ENCODE data around the gene MAPK13.
"Not testable (repeated sequence)": the region's sequence is repeated elsewhere in the genome, so short reads cannot be mapped to it uniquely, and the experiment has no call there.

Gene MAPK13

DNA sequence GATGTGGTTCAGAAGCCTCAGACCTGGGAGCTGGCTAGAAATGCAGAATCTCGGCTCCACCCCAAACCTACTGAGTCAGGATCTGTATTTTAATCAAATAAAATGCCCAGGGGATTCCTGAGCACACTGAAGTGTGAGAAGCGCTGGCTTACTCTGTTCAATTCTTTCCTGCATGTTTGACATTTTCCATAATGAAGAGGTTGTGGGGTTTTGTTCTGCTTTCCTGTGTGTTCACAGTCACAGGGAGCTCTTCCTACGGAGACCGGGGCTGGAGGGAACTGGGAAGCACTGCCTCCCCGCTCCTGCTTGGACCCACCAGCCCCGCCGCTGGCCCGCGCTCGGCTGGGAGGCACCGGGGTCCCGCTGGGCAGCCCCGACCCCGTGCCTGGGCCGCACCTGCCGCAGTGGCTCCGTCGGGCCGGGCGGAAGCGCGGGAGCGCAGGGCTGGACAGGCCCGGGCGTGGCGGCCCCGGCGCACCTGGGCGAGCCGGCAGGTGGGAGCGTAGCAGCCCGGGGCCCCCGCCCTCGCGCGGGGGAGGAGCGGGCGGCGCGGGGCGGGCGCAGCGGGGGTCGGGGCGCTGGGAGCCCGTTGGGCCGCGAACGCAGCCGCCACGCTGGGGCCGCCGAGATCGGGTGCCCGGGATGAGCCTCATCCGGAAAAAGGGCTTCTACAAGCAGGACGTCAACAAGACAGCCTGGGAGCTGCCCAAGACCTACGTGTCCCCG is at the start of gene MAPK13:
Gene MAPK13, plus strand, starts transcription at position 573 of the 726 bp plus-strand sequence. Its CDS starts 70 bp downstream, at position 643.
- peak; percentile 36 for DNase-seq (ENCODE audit: low spot score)

- no peak for DNase-seq (ENCODE audit: low spot score)
Observed at GRCh38 chr6:36082318-36082717, 48.0 kb upstream of the MAPK13 start.

- no peak for DNase-seq (ENCODE audit: low spot score)
Observed at GRCh38 chr6:36083446-36083845, 46.9 kb upstream of the MAPK13 start.

DNA sequence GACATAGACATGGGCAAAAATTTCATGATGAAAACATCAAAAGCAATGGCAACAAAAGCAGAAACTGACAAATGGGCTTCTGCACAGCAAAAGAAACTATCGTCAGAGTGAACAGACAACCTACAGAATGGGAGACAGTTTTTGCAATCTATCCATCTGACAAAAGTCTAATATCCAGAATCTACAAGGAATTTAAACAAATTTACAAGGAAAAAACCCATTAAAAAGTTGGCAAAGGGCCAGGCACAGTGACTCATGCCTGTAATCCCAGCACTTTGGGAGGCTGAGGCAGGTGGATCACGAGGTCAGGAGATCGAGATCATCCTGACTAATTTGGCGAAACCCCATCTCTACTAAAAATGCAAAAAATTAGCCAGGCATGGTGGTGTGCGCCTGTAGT is 42.1 kb upstream of the MAPK13 start:
- not testable (repeated sequence) for DNase-seq (ENCODE audit: low spot score)

DNA sequence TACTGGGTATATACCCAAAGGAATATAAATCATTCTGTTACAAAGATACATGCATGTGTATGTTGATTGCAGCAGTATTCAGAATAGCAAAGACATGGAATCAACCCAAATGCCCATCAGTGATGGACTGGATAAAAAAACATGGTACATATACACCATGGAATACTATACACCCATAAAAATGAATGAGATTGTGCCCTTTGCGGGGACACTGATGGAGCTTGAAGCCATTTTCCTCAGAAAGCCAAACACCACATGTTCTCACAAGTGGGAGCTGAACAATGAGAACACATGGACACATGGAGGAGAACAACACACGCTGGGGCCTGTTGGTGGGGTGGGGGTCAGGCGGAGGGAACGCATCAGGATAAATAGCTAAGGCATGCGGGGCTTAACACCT is 41.3 kb upstream of the MAPK13 start:
- no peak for DNase-seq (ENCODE audit: low spot score)

DNA sequence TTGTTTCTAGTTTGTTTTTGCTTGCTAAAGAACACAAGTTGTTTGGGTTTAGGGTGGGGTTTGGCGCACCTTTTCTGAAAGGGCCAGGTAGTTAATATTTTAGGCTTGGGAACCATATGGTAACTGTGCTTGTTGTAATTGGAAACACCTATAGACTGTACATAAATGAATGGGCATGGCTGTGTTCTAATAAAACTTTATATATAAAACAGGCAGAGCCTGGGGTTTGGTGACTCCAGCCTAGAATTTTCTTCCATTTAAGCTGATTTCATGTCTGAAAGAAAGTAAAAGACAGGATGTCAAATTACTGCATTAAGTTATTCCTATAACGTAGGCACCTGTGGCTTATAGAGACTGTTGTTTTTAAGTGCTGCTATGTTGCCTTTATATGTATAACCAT is 36.1 kb upstream of the MAPK13 start:
- no peak for DNase-seq (ENCODE audit: low spot score)

GRCh38 chr6:36094753-36095496 is 35.4 kb upstream of the MAPK13 start:
- peak; percentile 27 for DNase-seq (ENCODE audit: low spot score)

DNA sequence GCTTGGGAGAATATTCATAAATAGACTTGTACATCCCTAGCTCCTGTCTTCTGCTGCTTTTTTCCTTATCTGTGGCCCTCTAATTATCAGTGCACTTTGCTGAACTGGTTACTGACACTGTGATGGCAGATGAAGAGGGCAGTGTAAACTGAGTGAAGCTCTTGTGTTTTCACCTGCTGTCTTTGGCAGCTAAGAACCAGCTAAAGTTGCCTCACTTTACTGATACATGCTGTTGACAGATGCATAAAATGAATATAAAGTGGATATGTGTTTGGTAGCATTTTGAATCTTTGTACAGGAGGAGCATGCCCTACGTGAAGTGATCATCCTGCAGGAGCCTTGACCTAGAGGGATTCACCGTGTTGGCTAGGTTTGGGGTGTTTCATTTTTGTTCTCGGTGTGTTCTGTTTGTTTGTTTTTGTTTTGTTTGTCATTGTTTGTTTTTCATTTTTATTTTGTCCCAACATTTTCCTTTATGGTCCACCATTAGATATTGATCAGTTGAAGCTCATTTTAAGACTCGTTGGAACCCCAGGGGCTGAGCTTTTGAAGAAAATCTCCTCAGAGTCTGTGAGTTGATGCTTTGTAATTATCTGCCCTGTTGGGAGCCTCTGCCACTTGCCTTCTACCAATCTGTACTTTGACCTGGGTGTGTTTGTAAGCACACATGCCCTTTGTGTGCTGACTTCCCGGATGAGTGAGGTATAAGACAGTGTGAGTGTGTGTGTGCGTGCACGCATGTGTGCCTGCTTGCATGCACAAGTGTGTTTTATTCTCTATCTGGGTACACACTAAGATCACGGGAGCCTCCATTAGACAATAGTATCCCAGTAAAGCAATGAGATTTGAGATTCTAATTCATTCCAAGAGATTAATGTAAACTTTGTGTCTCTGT is 34.6 kb upstream of the MAPK13 start:
- peak; percentile 24 for DNase-seq (ENCODE audit: low spot score)

- no peak for DNase-seq (ENCODE audit: low spot score)
Observed at GRCh38 chr6:36098253-36098919, 31.9 kb upstream of the MAPK13 start.

DNA sequence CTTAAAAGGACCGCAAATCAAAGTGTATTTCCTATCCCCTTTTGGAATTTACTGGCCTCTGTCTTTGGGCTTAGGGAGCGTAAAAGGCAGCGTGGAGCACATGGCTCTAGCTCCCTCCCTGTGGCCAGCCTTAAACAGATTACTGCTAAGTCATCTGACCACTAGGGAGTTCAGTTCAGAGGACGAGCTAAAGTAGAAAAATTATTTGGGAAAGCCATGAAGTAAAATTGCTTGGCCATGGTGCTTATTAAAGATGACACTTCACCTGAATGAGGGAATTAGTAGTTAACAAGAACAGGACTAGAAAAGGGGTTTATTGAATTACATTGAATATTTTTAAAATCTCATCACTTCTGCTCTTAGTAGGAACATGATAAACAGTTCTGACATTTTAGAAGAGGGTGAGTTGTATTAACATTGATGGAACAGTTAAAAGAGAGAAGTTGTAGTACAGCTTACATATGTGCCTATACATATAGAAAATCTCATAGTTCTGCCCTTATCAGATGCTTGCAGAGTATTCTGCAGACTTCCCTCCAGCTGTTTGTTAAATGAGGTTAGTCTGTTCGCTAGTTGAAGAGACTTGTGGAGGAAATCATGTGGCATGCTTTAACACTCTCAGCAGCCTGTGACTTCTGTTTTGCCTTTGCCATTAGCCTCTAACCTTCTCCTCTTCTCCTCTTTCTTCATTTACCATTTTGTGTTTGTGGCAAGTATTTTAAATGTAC is 31.2 kb upstream of the MAPK13 start:
- DNase-seq (ENCODE audit: low spot score) = no peak

GRCh38 chr6:36099869-36100483 is 30.3 kb upstream of the MAPK13 start:
- DNase-seq (ENCODE audit: low spot score) = no peak

- DNase-seq (ENCODE audit: low spot score) = no peak
Observed at GRCh38 chr6:36101691-36102090, 28.6 kb upstream of the MAPK13 start.

DNA sequence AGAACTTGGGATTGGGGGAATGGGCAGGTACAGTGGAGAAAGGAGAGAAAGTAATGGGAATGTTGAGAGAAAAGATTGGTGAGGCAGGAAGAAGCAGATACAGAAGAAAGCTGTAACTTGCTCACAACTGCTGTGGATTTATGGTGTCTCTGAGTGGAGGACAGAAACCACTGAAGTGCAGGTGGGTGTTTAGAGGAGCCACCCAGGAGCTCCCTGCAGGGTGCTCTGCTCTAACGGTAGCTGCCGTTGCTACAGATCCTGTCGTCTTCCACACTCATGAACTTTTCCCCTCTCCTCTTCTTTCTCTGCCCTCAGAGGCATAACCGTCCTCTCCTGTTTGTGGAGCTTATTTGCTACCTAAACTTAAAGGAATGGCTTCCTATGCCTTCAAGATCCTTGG is 27.5 kb upstream of the MAPK13 start:
- no peak for DNase-seq (ENCODE audit: low spot score)

DNA sequence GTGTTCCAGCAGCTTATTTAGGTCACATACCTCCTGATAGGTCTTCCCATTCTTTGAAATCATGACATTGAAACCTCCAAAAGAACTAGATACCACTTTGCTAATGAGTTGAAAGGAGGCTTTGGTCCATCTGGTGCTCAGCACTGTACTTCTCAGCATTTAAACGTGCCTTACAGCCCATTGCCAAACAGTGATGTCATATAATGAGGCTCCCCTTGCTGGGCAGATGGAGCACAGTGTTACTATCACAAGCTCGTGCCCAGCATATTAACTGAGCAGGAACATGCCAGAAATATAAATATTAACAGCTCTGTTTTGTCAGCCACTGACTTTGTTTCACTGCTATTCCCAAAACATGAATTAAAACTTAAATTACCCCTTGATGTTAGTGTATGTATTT is 25.5 kb upstream of the MAPK13 start:
- no peak for DNase-seq (ENCODE audit: low spot score)

DNA sequence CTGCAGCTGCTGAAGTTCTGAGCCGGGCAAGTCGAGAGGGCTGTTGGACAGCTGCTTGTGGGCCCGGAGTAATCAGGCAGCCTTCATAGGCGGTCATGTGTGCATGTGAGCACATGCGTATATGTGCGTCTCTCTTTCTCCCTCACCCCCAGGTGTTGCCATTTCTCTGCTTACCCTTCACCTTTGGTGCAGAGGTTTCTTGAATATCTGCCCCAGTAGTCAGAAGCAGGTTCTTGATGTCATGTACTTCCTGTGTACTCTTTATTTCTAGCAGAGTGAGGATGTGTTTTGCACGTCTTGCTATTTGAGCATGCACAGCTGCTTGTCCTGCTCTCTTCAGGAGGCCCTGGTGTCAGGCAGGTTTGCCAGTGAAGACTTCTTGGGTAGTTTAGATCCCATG is 21.2 kb upstream of the MAPK13 start:
- no peak for DNase-seq (ENCODE audit: low spot score)

DNA sequence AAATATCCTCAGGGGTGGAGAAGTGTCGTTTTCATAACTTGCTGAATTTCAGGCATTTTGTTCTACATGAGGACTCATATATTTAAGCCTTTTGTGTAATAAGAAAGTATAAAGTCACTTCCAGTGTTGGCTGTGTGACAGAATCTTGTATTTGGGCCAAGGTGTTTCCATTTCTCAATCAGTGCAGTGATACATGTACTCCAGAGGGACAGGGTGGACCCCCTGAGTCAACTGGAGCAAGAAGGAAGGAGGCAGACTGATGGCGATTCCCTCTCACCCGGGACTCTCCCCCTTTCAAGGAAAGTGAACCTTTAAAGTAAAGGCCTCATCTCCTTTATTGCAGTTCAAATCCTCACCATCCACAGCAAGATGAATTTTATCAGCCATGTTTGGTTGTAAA is 20.3 kb upstream of the MAPK13 start:
- DNase-seq (ENCODE audit: low spot score) = no peak

GRCh38 chr6:36110863-36111262 is 19.4 kb upstream of the MAPK13 start:
- no peak for DNase-seq (ENCODE audit: low spot score)

DNA sequence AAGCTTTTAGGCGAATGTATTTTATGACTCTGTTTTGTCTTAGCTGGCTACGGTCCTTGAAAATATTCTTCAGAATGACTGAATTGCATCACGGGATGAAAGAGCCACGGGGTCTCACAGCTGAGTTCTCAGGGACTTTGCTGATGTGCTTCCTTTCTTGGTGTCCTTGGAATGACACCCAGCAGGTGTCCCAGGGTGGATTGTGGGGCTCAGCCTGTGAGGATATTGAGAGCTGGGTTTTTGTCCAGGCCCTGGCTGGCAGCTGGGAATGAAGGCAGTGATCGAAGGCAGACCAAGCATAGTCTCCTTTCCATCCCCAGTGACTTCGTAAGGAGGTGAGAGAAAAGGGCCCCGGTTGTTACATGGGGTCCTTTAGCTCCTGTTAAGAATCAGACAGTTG is 18.8 kb upstream of the MAPK13 start:
- no peak for DNase-seq (ENCODE audit: low spot score)

DNA sequence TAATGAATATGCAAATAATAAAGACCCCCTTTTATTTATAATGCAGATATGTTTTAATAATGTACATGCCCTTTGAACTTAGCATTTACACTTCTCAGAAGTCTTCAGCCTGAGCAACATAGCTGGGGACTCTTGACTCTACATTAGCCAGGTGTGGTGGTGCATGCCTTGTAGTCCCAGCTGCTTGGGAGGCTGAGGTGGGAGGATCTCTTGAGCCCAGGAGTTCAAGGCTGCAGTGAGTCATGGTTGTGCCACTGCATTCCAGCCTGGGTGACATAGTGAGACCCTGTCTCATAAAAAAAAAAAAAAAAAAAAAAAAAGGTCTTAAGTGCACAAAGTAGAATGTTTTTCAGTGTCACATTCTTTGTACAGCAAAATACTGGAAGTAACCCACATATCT is 17.3 kb upstream of the MAPK13 start:
- no peak for DNase-seq (ENCODE audit: low spot score)

DNA sequence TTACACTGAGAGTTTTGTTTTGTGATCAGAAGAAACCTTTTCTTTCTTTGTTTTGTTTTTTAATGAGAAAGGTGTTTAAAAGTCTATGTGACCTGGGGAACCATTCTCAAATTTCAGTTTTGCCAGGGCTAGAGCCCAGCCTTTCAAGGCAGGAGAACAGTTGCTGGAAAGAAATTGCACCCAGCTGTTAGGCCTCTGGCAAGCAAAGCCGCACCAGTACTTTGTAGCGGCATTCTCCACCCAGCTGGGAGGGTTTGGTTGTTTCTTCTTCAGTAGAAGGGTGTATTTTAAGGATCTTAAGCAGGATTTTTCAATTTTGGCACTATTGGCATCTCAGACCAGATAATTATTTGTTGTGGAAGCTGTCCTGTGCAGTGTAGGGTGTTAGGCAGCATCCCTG is 16.6 kb upstream of the MAPK13 start:
- no peak for DNase-seq (ENCODE audit: low spot score)
